Rectal smooth muscle tissue (tissue), 1 donor: ENCODE results near the gene UTS2B.

Experiments
- H3K27ac ChIP-seq: one replicate; pipeline ENCODE4 v1.7.0; 2013; ENCODE audit warnings: low read depth, low read length, inconsistent platforms
- H3K27me3 ChIP-seq: one replicate; pipeline ENCODE4 v1.7.0; 2013; ENCODE audit warnings: low read length; ENCODE audit not compliant: control insufficient read depth, insufficient read depth
- H3K36me3 ChIP-seq: one replicate; pipeline ENCODE4 v1.7.0; 2013; ENCODE audit warnings: low read length; ENCODE audit not compliant: control insufficient read depth, insufficient read depth
- H3K4me1 ChIP-seq: one replicate; pipeline ENCODE4 v1.7.0; 2013; ENCODE audit warnings: low read length; ENCODE audit not compliant: control insufficient read depth, insufficient read depth
- H3K4me3 ChIP-seq: one replicate; pipeline ENCODE4 v1.7.0; 2013; ENCODE audit warnings: low read length
- H3K9ac ChIP-seq: one replicate; pipeline ENCODE4 v1.7.0; 2013; ENCODE audit warnings: low read length

The UTS2B gene

GRCh38 chr3:191329654-191330529 is at the start of gene UTS2B:
TSS of gene UTS2B (minus strand) at chr3:191330526. CDS start at chr3:191282189, 48,337 bp downstream.
- peak within 1 kb of the TSS; percentile 61 for H3K9ac ChIP-seq
- H3K27ac ChIP-seq: peak within 1 kb of the TSS; percentile 94
- no peaks in the 10 kb centered on the region for H3K27me3 ChIP-seq
- peaks cover 11% of the 10 kb centered on the region for H3K4me1 ChIP-seq
- no peaks in the 10 kb centered on the region for H3K36me3 ChIP-seq
- peak within 1 kb of the TSS; percentile 93 for H3K4me3 ChIP-seq

- H3K27me3 ChIP-seq: no peaks in the 10 kb centered on the region
- no peak overlapping the region for H3K9ac ChIP-seq
- no peak overlapping the region for H3K27ac ChIP-seq
- peaks cover 14% of the 10 kb centered on the region for H3K4me1 ChIP-seq
- H3K4me3 ChIP-seq: no peak overlapping the region
- H3K36me3 ChIP-seq: peaks cover 12% of the 10 kb centered on the region
These were observed 49.7 kb upstream of the UTS2B start for GRCh38 chr3:191380001-191380400.

- H3K27me3 ChIP-seq: no peaks in the 10 kb centered on the region
- H3K4me1 ChIP-seq: peaks cover 14% of the 10 kb centered on the region
- no peak overlapping the region for H3K9ac ChIP-seq
- peaks cover 12% of the 10 kb centered on the region for H3K36me3 ChIP-seq
- no peak overlapping the region for H3K27ac ChIP-seq
- no peak overlapping the region for H3K4me3 ChIP-seq
These were observed 49.1 kb upstream of the UTS2B start for GRCh38 chr3:191379446-191379845.

DNA sequence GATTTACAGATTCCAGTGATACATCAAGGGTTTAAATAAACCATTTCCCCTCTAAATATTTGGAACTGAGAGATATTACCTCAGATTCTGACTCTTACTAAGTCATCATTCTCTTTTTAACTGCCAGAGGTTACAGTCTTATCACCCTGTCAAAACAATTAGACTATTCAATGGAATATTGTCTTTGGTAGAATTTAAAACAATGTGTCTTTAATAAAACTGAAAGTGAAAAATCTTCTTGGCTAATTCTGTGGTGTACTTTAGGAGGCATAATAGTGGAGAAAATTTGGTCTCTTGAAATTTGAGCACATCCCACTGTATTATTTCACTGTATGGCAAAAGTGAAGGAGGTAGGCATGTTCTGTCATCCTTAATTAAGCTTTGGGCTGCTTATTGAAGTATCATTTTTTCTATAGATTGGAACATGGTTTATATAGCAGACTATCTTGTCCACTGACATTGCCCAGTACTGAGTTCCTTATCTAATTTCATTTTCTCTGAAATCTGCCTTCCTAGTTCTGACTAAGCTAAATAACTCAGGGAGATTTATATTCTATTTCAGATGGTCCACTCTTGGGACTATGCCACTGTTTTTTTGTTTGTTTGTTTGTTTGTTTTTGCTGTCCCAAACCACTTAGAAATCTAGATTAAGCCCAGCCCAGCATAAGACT is 48.0 kb upstream of the UTS2B start:
- Histone ChIP-seq H3K36me3 (peaks cover 12% of the 10 kb centered on the region), H3K9ac (no peak overlapping the region), H3K27ac (no peak overlapping the region), H3K4me3 (no peak overlapping the region), H3K4me1 (peaks cover 14% of the 10 kb centered on the region), H3K27me3 (no peaks in the 10 kb centered on the region)

DNA sequence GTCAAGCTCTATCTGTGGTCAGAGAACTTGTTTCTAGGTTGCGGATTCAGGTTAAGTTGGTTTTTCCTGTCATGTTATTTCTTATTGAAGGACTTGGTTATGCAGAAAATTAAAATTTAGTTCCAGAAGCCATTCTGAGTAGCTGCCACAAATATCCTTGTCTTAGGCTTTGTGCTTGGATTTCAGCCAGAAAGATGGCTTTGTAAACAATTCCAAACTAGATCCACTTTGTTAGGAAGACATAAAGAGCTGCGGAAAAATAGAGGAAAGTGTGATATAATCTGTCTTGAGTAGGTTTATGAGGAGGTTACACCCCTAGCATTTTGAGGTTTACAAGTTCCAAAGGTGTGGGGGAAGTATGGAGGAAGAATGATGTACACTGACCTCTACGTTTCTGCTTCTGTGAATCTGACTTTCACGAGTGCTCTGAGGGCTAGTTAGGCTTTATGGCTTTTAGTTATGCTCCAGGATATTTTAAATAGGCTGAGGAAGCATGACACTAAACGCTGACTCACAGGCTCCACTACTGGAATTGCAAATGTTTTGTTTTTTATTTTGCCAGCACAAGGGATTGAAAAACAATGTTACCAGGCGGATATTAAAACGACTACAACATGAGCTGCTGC is 46.3 kb upstream of the UTS2B start:
- Histone ChIP-seq H3K27ac (peak overlapping the region; percentile 47), H3K9ac (no peak overlapping the region)

DNA sequence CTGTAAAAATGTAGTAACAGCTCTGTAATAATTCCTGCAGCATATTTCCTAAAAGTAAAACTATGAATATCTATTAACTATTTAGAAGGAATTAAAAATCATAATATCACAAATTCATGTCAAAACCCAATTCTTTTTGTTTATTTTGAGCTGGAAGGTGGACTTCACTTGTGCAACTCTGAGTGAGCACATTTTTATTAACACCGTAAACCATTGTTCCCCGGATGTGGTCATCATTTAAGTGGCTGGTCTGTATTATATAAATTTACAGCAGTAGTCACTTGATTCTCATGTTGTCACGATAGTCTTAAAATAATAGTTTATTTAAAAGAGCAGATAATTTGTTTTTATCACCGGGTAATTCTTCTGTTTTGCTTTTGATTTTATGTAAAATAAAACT is 43.0 kb upstream of the UTS2B start:
- no peak overlapping the region for H3K4me3 ChIP-seq
- no peak overlapping the region for H3K27ac ChIP-seq
- H3K36me3 ChIP-seq: peaks cover 9% of the 10 kb centered on the region
- H3K9ac ChIP-seq: no peak overlapping the region
- no peaks in the 10 kb centered on the region for H3K27me3 ChIP-seq
- peaks cover 14% of the 10 kb centered on the region for H3K4me1 ChIP-seq

More for the DNA sequence above, 46.3 kb upstream of the UTS2B start:
- Histone ChIP-seq H3K27me3 (no peaks in the 10 kb centered on the region), H3K4me1 (peaks cover 14% of the 10 kb centered on the region), H3K4me3 (no peak overlapping the region), H3K36me3 (peaks cover 11% of the 10 kb centered on the region)

GRCh38 chr3:191372122-191372521 is 41.8 kb upstream of the UTS2B start:
- Histone ChIP-seq H3K36me3 (peaks cover 9% of the 10 kb centered on the region), H3K4me3 (no peak overlapping the region), H3K27ac (no peak overlapping the region), H3K9ac (no peak overlapping the region), H3K4me1 (peaks cover 8% of the 10 kb centered on the region), H3K27me3 (no peaks in the 10 kb centered on the region)

DNA sequence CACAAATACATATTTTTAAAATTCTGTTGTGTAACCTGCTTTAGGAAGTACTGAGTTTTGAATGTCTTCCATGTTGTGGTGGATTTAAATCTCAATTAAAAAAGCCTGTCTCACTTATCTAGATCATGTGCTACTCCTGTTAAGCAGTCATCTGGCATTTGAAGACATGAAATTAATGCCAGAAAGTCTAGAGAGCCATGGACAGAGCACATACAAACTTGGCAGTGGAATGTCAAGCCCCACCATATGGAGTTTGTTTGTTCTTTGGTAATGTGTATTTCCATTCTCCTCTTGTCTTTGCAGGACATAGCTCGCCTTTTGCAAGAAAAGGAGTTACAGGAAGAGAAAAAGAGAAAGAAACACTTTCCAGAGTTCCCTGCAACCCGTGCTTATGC is 39.3 kb upstream of the UTS2B start:
- Histone ChIP-seq H3K27me3 (no peaks in the 10 kb centered on the region), H3K27ac (no peak overlapping the region)

DNA sequence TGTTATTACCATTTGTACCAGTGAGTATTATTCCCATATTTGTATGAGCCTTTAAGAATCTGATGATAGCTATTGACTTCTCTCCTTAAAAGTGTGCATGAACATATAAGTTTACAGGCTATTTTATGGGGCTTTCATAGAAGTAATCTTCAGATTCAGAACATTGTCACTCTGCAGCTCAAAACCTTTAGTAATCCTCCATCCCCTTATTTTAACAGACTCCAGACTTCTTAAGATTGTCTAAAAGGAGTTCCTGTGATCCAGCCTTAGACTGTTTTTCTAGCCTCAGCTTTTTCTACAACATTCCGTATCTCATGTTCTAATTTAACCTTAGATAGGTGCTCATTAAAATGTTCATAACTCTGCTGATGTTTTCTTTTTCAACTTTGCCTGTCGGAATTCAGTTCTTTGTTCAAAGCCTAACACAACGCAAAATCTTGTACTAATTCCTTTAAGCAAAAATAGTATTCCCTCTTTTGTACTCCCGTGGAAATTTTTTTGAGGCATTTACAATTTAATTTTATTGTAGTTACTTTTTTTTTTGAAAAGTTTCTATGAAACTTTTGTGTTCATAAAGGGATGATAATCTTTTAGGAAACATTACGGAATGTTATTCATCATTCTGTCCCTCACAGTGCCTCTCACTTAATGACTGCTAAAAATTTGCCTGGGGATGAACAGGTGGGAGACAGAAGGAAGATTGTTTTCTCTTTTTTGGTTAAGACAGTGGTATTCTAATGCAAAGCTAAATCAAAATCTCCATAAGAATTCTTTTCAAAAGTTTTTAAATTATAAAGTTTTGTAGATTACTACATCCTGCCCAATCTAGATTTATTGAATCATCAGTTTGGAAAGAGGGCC is 38.7 kb upstream of the UTS2B start:
- Histone ChIP-seq H3K4me1 (no peaks in the 10 kb centered on the region), H3K9ac (no peak overlapping the region), H3K4me3 (no peak overlapping the region), H3K36me3 (peaks cover 9% of the 10 kb centered on the region), H3K27ac (no peak overlapping the region), H3K27me3 (no peaks in the 10 kb centered on the region)

More for the DNA sequence above, 39.3 kb upstream of the UTS2B start:
- Histone ChIP-seq H3K36me3 (peaks cover 9% of the 10 kb centered on the region), H3K4me3 (no peak overlapping the region), H3K4me1 (no peaks in the 10 kb centered on the region), H3K9ac (no peak overlapping the region)

DNA sequence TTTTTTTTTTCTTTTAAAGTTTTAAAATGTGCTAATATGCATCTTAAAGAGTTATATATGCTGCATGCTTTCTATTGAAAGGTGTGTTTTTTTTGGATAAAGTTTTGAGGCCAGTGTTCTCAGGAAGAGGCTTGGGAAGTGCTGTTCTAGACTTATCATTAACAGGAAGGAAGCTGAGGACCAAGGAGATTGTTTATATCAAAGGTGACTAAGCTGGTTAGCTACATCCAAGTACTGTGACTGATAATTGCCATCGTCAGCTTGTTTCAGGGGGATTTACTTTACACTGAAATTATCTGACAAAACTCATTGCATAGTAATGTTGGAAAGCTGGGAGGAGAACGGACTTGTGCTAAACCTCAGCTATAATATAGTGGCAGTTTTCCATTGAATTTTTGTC is 36.3 kb upstream of the UTS2B start:
- Histone ChIP-seq H3K27me3 (no peaks in the 10 kb centered on the region), H3K27ac (no peak overlapping the region), H3K9ac (no peak overlapping the region), H3K36me3 (peaks cover 14% of the 10 kb centered on the region), H3K4me1 (no peaks in the 10 kb centered on the region), H3K4me3 (no peak overlapping the region)

DNA sequence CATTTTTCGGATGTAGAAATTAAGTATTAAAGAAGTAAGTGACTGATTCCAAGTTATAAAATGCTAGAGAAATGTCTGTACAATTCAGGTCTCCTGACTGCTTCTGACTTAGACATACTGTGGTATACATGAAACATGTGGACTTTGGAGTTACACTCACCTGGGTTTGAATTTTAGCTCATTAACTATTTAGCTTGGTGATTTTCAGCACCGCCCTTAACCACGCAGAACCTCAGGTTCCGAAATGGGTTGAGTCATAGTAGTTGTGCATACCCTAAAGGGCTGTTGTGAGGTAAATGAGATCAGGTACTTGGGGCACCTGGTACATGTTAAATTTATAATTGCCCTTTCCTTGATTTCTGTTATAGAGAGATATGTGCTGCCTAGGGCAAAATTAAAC is 32.9 kb upstream of the UTS2B start:
- Histone ChIP-seq H3K4me3 (no peak overlapping the region), H3K27ac (no peak overlapping the region), H3K36me3 (peaks cover 13% of the 10 kb centered on the region), H3K4me1 (no peaks in the 10 kb centered on the region), H3K9ac (no peak overlapping the region), H3K27me3 (no peaks in the 10 kb centered on the region)
